Fibroblast of mammary gland (primary cell): ENCODE data around the gene KIAA1671.
"Not testable (repeated sequence)": the region's sequence is repeated elsewhere in the genome, so short reads cannot be mapped to it uniquely, and the experiment has no call there.

Experiments used
- DNase-seq: peaks from one replicate; pipeline ENCODE4 v3.0.0-alpha.2; 2010; ENCODE audit warnings: low read depth
- H3K4me3 ChIP-seq: 2 replicates; pipeline ENCODE4 v1.5.1; 2011; ENCODE audit warnings: low read depth, mild to moderate bottlenecking, low read length, moderate library complexity; ENCODE audit not compliant: control insufficient read depth
- TF ChIP-seq, protein P1 (sequence below): conservative IDR thresholded peaks from 2 replicates; pipeline ENCODE4 v1.5.1; 2011; ENCODE audit warnings: low read depth, low read length, inconsistent platforms; ENCODE audit not compliant: control insufficient read depth, insufficient read depth

Gene KIAA1671

DNA sequence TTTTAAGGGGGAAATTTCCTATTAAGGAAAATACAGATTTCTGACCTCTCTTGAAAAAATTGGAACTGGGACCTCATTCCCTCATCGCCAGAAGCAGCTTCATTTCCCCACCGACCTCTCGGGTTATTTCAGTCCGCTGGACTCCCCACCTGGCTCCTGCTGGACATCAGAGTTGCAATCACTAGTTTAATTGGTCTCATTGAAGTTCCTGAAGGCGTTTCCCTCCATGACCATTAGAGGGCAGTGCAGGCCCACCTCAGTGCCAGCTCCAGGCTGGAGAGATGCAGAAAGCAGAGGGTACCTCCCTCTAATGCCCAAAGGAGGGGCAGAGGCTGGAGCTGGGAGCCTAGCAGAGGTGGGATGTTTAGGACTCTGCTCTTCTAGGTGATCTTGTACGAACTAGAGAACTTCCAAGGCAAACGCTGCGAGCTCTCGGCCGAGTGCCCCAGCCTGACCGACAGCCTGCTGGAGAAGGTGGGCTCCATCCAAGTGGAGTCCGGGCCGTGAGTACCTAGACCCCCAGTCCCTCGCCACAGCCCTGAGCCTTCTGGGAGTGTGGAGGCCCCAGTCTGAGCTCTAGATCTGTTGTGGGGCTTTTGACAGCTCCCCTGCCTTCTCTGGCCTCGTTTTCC is 249.9 kb downstream of the KIAA1671 start:
- peak; percentile 53 for DNase-seq
- no peak overlapping the region for H3K4me3 ChIP-seq
- TF ChIP-seq, protein P1, sequence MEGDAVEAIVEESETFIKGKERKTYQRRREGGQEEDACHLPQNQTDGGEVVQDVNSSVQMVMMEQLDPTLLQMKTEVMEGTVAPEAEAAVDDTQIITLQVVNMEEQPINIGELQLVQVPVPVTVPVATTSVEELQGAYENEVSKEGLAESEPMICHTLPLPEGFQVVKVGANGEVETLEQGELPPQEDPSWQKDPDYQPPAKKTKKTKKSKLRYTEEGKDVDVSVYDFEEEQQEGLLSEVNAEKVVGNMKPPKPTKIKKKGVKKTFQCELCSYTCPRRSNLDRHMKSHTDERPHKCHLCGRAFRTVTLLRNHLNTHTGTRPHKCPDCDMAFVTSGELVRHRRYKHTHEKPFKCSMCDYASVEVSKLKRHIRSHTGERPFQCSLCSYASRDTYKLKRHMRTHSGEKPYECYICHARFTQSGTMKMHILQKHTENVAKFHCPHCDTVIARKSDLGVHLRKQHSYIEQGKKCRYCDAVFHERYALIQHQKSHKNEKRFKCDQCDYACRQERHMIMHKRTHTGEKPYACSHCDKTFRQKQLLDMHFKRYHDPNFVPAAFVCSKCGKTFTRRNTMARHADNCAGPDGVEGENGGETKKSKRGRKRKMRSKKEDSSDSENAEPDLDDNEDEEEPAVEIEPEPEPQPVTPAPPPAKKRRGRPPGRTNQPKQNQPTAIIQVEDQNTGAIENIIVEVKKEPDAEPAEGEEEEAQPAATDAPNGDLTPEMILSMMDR, result peak; percentile 84

DNA sequence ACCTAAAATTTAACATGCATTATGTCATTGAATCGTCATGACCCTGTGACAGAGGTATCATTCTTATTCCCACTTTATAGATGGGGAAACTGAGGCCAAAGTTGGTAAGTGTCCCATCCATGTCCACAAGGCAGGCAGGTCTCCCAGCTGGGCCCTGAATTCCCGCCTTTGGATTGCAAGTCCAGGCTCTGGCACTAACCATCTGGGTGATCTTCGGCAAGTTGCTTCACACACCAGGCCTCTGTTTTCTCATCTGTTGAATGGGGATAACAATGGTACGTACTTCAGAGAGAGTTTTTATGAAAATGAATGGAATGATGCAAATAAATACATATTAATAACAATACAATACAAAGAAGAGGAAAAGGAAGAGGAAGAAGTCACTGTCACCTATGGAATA is 250.6 kb downstream of the KIAA1671 start:
- no peak for DNase-seq
- H3K4me3 ChIP-seq, result no peak overlapping the region
- TF ChIP-seq, protein P1, result no peak

DNA sequence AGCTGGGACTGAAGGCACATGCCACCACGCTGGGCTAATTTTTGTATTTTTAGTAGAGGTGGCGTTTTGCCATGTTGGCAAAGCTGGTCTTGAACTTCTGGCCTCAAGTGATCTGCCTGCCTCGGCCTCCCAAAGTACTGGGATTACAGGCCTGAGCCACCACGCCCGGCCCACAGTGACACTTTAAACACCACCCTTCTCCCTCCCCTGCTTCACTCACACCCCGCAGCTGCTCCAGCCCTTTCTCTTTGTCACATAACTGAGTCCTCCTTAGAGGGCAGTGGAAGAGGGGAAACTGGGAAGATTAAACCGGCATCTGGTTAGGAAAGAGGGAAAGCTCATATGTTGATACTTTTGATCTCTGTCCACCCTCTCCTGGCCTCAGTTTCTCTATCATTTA is 252.0 kb downstream of the KIAA1671 start:
- DNase-seq, H3K4me3 ChIP-seq: not testable (repeated sequence)

DNA sequence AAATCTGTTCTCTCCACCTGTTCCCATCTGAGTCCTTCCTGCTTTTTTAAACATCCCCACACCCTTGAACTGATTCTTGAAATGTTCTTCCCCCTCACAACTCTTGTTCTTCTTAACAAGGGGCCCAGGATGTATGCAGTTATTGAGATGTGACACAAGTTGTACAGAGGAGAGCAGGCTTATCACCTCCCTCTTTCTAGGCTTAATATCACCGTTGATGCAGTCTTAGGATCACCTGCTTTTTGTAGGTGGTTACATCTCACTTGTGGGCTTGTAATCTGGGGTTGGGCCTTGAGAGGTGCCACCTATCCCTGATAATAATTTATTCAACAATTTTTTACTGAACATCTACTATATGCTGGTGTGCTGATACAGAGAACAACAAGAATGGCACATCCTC is 253.3 kb downstream of the KIAA1671 start:
- DNase-seq, result no peak
- TF ChIP-seq, protein P1, result no peak
- no peak overlapping the region for H3K4me3 ChIP-seq

DNA sequence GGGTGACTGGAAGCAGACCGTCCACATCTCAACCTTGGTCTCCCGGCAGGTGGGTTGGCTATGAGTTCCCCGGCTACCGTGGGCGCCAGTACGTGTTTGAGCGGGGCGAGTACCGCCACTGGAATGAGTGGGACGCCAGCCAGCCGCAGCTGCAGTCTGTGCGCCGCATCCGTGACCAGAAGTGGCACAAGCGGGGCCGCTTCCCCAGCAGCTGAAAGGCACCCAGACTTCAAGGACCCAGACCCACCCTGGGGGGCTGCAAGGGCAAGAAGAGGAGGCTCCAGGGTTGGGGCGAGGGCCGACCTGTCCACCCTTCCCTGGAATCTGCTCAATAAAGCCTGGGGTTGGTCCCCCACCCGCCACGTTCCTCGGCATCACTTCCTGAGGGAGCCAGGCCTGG is 254.5 kb downstream of the KIAA1671 start:
- no peak for DNase-seq
- TF ChIP-seq, protein P1, result no peak
- no peak overlapping the region for H3K4me3 ChIP-seq

DNA sequence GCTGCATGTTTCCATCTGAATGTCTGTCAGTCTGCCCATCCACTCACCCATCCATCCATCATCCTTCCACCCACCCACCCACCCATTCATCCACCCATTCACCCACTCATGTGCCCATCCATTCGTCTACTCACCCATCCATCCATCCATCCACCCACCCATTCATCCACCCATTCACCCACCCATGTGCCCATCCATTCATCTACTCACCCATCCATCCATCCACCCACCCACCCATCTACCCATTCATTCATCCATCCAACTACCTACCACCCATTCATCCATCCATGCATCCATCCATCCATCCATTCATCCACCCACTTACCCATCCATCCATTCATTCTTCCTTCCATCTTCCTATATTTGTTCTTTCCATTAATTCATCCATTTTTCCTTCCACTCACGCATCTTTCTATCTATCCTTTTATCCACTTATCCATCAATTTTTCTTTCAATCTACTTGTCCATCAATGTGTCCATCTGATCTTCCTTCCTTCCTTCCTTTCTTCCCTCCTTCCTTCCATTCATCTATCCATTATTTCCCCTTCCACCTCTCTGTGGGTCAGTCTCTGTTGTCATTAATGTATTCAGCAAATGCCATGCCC is 255.1 kb downstream of the KIAA1671 start:
- no peak overlapping the region for H3K4me3 ChIP-seq
- no peak for DNase-seq
- TF ChIP-seq, protein P1, result no peak

DNA sequence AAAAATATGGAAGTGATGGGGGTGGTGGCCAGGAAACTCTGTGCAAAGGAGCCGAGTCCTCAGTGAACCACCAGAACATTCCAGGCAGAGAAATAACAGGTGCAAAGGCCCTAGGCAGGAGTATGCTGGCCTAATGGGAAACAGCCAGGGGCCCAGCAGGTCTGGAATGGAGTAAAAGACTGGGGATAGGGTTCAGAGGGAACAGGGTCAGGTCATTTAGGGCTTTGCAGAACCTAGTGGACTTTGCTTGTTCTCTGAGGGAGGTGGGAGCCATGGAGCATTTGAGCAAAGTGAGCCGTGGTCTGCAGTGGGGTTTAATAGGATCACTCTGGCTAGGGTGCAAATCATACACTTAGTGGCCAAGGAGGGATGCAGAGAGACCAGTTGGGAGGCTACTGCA is 255.8 kb downstream of the KIAA1671 start:
- DNase-seq, result no peak
- no peak overlapping the region for H3K4me3 ChIP-seq
- TF ChIP-seq, protein P1, result no peak
